ENCODE measurements around the gene SLC29A3.
A peak's percentile ranks its signal among the peaks of the same experiment; 100 is the strongest.

Gene SLC29A3

DNA sequence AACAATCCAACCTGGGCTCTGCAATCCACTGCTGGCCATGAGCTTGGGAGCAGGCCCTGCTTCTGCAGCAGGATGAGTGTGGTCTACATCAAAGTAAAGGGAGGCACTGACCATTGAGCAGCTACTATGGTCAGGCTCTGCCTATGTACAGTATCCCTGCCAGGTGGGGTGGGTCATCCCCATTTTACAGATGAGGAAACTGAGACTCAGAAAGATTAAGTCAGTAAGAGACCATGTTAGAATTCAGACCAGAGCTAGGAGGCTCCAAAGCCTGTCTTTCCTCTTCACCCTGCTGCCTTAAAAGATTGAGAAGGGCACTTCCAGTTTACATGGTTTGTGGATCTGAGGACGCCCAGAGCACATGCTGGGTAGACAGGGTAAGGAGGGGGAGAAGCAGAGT is 50.5 kb downstream of the SLC29A3 start:
- no peak for DNase-seq (ENCODE audit: low read depth in 2 of 2)

DNA sequence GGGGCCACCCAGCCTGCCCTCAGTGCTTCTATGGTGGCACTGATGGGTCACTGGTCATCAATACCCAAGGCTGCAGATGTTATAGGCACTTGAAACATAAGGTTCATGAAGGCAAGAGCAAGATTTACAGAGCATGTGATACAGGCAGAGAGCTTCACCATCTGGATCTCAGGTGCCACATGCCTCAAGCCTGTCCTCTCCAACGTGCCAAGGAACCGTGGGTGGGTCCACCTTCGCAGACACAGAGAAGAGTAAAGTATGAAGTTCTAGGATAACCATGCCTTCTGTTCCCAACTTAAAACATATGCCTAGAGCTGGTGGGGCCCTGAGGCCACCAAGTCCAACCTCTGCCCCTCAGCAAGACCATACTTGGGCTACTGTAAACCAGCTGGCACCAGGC is 51.0 kb downstream of the SLC29A3 start:
- DNase-seq (ENCODE audit: low read depth in 2 of 2) = no peak

DNA sequence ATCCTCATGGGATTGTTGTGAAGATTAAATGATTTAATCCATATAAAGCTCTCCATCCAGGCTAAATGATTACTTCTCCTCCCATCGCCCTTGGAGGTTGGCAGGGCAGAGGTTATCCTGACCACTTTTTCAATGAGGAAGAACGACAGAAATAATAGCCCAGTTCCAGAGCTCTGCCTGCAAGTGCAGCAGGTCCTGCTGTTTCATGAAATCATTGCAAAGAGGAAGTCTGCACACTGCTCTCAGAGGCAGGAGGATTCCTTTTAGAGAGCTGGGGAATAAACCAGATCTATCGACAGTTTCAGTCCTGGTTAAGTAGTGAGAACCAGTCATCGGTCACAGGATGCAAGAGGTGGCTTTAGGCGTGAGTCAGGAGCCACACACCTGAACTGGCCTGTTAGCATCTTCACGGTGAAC is 52.7 kb downstream of the SLC29A3 start:
- no peak for DNase-seq (ENCODE audit: low read depth in 2 of 2)

DNA sequence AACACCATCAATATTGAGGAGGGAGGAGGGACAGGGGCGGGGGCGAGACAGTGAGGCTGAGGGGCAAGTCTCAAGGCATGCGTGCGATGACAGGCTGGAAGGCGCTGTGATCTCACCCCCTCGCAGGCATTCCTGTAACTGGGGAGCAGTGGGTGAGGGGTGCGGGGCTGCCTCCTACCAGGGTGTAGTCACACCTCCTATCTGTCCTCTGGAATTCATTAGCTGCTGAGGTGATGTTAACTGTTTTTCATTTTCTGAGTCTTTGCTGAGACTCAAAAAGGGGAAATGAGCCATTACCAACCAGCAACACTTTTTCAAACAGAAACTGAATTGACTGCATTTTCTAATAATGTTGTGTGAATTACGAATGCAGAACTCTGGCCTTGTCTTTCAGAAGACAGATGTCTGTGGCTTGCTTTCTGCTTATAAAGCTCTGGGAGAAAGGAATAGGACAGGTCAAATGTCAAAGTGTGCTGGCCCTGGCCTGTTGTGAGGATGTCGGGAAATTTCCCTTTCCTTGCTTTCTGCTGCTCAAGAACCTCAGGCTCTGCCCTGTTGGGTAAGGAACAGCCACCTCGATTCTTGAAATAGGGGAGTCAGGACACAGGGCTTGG is 53.9 kb downstream of the SLC29A3 start:
- no peak for DNase-seq (ENCODE audit: low read depth in 2 of 2)

DNA sequence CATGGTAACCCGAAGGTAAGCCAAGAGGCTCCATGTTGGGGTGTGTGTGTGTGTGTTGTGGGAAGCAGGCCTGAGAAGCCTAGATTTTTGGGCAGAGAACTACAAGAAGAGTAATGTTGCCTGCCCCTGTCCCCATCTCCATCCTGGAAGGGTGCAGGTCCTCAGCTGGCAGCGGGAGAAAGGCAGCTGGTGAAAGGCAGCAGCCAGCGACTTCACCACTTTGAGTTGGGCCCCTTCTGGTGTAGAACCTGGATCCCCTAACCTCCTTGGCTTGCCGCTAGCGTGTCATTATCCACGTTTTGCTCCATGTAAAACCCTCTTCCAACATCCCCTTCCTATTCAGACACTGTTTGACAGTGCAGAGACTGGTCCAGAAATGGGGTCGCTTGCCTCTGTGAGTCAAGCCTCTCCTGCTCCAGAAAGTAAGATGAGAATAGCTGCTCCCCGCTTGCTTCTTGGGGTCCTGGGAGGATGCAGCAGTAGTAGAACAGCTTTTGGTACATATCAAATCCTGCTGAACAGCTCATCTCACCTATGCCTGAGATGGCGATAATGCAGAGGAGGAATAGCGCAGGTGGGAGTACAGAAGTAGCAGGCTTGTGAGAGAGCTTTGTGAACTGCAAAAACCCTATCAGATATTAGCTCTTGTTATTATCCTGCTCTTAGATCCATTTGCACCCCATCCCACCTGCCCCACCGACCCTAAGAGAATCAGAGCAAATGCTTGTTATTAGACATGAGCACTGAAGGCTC is 55.6 kb downstream of the SLC29A3 start:
- DNase-seq (ENCODE audit: low read depth in 2 of 2) = no peak

DNA sequence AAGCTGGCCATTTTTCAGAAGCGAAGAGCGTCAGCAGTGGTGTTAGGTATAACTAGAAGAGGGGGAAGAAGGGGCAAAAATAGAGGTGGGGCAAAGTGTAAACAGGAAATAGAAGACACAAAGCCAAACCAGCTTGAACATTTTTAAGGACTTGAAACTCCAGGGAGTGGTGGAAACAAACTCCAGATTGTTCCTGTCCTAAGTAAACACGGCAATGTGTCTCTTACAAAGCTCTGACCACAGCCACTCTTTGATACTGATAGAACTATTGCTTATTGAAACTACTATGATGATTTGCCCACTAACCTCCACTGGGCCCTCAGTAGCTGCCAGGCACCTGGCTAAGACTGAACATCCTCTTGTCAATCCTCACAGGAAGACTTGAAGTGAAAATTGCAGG is 56.9 kb downstream of the SLC29A3 start:
- no peak for DNase-seq (ENCODE audit: low read depth in 2 of 2)

DNA sequence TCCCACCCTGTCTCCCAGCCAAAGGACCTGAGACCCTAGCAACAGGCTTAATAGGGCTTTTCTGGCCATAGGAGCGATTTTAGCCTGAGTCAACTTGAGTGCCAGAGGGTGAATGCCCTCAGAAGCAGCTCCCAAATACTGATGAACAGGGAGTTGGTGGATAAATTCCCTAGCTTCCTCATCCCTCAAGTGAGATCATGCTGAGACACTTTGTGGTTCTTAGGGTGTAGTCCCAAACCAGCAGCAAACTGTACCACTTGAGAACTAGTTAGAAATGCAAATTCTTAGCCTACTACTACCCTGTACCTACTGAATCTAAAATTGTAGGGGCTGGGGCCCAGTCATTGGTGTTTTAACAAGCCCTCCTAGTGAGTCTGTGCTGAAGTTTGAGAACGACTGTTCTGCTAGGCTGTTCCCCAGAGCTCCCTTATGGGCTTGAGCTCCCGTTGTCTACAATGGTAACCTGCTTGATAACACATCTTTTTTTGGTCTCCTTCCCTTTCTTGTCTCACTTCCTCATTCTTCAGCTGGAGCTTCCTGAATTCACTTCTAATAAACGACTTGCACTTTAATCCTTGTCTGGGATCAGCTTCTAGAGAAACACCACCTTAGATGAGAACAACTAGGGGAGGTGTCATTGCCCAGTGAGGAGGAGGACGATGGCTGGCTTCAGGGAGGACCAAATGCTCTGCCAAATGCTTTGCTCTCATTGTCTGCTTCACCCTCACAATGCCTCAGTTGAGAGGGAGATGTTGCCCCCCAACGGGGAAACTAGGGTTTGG is 59.5 kb downstream of the SLC29A3 start:
- no peak for DNase-seq (ENCODE audit: low read depth in 2 of 2)

DNA sequence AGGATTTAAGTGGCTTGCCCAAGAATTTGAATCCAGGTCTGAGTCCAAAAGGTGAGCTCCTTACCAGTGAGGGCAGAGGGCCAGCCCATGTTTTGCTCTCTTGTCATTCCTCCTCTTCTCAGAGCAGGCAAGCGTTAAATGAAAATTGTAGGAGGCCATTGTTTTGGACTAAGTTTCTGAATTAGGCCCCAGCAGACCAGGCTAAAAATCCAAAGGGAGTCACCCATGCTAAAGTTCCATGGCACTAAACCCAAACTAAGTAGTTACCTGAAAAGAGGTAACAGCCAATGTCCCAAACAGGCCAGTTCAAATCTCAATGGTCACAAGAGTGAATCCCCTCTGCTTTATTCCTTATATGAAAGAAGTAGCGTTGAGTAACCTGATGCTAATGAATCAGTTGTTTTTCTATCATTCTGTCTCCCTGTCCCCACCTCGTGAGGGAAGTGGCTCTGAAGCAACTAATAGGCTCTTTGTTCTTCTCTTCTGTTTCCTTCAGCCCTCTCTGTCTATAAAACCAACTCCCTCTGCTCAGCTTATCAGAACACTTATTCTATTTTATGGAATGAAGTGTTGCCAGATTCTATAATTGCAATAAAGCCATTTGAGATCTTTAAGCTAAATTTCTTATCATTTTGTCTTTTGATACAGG is 60.2 kb downstream of the SLC29A3 start:
- DNase-seq (ENCODE audit: low read depth in 2 of 2) = no peak

DNA sequence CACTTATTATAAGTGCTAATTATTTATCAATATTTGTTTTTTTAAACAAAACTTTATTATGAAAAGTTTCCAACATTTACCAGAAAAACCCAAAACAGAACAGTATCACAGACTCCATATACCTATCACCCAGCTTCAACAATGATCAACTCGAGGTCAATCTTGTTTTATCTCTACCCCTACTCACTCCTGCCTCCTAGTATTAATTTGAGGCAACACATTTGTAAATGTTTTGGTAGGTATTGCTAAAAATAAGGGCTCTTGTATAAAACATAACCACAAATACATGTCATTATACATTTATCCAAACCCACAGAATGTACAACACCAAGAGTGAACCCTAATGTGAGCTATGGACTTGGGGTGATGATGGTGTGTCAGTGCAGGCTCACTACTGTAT is 61.8 kb downstream of the SLC29A3 start:
- DNase-seq (ENCODE audit: low read depth in 2 of 2) = no peak

DNA sequence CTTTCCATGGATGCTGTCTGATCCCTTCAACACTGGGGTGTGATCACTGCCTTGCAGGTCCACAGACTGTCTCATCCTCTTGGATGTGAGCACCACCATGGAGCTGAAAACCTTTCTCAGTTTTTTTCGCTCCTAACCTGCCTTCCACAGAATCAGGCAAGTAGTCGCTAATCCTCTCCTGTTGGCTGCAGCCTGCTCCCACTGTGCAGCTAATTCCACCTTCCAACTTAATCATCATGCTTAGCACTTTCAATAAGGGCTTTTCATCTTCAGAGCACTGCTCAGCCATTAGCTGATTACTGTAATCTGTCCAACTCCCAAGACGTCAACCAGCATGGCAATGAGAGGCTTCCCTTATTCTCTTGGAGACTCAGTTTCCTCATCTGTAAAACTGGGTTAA is 62.6 kb downstream of the SLC29A3 start:
- DNase-seq (ENCODE audit: low read depth in 2 of 2) = no peak

DNA sequence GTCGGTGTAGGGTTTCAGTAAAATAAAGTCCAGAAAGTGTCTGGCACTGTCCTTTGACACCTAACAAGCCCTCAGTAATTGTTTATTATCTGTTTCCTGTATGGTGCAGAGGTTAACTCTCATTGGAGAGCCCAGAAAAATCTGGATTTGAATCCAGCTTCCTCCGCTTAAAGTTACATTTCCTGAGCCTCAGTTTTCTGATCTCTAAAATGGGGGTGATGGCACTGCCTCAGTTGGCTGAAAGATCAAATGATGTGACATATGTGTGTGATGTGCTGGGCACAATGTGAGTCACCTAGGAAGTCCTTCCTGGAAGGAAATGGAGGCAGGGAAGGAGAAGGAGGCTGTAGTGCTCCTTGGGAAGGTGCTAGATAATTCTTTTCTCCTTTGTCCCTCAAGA is 63.0 kb downstream of the SLC29A3 start:
- no peak for DNase-seq (ENCODE audit: low read depth in 2 of 2)

DNA sequence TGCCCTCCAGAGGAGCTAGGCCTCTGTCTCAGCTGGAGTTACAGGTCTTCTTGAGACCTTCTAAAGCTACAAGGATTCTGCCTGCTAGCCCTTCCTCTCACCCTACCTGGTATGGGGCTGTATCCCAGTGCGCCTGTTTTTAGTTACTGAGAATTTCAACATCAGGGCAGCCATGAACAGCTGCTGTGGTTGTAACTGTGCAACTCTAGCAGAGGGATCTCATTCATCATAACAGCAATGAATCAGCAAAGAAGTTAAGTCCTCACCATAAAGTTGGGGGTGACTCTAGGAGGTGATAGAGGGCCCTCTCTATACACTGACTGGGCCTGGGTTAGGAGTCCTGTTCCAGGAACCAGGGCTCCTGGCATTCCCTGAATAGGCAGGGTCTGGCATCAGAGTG is 63.7 kb downstream of the SLC29A3 start:
- no peak for DNase-seq (ENCODE audit: low read depth in 2 of 2)

DNA sequence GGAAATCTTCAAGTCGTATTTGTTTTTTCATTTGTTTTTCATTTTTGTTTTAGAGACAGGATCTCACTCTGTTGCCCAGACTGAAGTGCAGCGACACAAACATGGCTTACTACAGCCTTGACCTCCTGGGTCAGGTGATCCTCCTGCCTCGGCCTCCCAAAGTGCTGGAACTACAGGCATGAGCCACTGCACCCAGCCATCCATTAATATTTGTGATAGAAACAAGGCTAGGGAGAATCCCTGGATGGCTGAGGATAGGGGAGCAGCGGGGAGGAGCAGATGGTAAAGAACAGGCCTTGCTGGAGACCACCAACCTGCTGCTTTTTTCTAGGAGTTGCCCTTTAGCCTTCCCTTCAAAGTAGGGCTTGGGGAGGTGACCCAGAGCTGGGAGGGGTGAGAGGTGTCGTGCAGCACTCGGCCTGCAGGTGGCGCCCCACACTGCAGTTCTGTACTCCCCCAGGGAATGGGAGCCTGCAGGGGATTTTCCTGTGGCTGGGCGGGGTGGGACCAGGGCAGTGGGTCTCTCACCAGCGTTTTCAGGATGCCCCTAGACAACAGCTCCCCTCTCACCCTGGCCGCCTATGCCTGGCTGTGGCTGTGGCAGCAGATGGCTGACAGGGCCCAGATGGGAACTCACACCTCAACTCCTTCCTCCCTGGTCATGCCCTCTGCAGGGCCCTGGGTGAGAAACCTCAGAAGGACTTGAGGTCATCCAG is 65.1 kb downstream of the SLC29A3 start:
- peak; percentile 28 to 71 for DNase-seq (ENCODE audit: low read depth in 2 of 2)

DNA sequence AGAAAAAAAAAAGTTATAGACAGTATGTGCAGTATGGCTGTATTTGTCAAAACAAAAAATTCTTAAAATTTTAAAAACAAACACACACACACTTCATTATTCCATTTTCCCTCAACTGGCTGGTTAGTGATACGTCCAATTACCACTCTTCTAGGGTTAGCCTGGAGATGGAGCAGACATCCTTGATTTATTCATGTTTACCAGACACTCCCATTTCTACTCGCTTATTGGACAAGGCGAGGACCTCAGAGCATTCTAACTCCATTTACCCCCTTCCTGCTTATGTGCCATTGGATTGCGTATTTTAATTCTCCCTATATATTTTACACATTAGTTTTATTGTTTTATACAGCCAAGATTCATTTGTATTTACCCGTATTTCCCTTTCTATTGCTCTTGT is 69.1 kb downstream of the SLC29A3 start:
- no peak for DNase-seq (ENCODE audit: low read depth in 2 of 2)

DNA sequence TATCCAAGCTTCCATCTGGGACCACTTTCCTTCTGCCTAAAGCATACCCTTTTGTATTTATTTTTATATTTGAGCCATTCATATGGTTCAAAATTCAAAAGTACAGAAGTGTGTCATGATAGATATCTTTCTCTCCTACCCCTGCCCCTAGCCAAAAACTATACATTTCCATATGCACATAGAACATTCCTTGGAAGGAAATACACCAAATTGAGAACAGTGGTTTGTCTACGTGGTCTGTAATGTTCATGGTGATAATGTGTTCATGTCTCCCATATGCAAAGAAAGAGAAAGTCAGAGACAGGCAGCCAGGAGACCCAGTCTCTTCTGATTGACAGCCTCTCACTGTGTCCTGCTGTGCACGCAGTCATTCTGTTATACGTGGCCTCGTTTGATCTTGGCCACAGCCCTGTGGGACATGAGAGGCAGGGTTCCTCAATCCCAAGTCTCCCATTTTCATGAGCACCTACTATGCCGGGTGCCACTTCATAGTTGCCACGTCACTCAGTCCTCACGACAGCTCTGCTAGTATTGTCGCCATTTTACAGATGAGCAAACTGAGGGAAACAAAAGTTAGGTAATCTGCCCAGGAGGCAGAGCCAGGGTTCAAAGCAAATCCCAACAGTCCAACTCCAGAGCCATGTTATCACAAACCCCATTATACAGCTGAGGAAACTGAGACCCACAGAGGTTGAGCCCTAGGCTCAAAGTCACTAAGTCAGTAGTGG is 69.7 kb downstream of the SLC29A3 start:
- DNase-seq (ENCODE audit: low read depth in 2 of 2) = no peak

DNA sequence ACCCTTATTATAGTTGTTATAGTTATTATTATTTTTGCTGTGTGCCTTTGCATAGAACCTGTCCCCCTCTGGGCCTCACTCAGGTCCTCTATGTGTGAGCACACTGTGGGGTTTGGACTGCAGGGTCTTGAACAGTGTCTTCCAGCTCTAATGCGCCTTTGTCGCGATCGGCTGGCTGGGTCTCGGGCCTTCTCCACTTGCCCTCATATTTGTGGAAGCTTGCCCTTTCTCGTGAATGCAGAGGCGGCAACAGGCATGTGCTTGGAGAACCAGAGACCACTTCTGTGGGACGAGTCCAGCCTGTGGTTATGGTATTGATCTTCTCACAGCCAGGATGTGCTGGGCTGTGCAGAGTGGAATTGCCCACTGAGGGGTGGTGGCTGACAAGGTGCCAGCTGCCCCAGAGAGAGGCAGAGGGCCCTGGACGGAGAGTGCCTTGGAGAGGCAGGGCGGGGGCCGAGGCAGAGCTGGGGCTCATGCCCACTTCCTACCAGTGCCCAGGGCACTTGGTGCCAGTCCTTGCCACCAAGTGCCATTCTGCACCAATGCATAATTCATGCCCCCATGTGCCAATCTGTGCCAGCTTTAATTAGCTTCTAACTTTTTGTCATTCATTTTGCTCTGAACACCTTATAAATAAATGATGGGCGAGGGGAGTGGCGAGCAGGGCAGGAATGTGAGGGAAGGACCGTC is 70.9 kb downstream of the SLC29A3 start:
- DNase-seq (ENCODE audit: low read depth in 2 of 2) = no peak

DNA sequence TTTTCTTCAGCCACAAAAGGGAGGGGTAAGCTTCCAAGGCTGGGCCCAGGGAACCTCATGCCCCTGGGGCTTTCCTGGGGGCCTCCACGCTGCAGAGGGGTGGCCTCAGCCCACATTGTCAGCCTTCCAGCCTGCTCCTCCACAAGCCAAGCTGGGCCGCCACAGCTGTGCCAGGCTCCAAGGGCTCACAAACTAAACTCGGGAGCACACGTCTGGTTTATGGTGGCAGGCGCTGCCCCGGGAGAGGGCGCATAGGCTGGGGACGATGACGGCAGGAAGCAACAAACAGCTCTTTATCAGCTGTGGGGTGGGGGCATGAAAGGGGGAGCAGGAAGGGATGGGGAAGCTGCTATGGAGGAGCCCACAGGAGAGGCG is 71.4 kb downstream of the SLC29A3 start:
- no peak for DNase-seq (ENCODE audit: low read depth in 2 of 2)

DNA sequence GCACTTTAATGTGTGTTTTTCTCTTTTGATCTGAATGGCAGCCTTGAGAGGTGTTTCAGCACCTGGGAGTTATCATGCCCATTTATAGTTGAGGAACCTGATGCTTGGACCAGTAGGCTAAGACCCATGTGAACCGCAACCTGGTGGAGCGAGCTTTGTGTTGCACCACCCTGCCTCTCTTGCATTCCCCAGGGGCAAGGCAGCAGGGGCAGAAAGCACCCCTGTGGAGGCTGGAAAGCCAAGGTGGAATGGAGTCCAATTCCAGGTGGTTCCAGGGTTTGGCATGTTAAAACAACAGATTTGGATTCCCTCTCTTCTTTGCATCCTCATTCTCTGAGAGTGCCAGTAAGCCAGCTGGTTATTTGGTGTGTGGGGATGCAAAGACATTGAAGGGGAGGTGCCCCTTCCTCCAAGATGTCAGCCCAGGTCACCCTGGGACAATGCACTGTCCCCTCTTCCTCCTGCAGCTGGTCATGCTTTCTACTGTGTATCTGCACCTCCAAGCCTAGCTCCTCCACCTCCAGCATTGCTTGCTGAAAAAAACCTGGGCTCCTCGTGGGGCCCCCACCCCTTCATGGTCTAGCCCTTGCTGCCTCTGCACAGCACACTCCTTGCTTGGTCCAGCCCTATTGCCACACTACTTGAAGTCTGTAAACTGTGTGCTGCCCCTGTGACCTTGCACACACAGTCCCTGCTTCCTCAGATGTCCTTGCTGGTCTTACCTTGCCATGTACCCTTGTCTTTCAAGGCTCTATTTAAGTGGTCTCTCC is 72.0 kb downstream of the SLC29A3 start:
- DNase-seq (ENCODE audit: low read depth in 2 of 2) = no peak

DNA sequence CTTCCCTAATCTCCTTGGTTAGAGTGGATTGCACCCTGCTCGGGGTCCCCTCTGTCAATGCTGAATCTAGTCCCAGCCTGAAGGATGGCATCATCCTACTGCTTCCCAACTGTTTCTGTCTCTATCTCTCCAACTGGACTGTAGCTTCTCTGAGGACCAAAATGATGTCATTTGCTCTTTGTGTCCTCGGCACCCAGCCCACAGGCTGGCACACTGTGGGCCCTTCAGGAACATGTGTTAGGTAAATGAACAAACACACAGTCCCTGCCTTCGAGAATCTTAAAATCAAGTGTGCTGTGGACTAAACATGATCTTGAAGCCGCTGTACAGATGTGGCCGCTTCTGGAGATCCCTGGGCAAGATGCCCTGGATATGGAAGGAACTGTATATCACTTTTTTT is 72.6 kb downstream of the SLC29A3 start:
- DNase-seq (ENCODE audit: low read depth in 2 of 2) = no peak

DNA sequence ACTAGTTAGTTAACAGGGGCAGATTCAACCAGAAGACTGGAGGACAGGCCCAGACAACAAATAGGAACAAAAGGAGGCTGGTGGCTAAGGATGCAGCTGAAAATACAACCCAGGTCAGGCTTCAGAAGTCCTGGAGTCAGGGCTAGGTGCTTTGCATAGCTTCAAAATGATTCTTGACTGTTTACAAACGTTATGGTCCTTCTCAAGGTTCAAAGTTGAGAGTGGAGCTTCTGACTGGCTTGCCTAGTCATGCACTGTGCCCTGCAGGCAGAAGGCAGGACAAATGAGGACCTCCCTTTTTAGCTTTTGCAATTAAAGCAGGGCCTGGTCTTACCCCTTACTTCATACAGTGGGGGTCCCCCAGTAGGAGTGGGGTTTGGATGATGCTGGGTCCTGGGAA is 73.2 kb downstream of the SLC29A3 start:
- no peak for DNase-seq (ENCODE audit: low read depth in 2 of 2)
